ENCODE data around the gene ICE2. TPM values are rescaled to one million over a fixed set of nuclear protein-coding genes. Genes with fewer than 3 reads are reported as not detected.
A peak's percentile ranks its signal among the peaks of the same experiment; 100 is the strongest.
"Not testable (repeated sequence)": the region's sequence is repeated elsewhere in the genome, so short reads cannot be mapped to it uniquely, and the experiment has no call there.

ICE2 gene
- total RNA-seq, 1 donor from 2014 or later: 42.2 TPM

- Mint-ChIP-seq H3K27ac (ENCODE audit: unreplicated experiment) (no peak overlapping the region), H3K4me1 (ENCODE audit: unreplicated experiment) (peaks cover 19% of the 10 kb centered on the region)
- no peak for TF ChIP-seq CTCF (IDR thresholded peaks at IDR 0.05; ENCODE audit: unreplicated experiment)
Observed at GRCh38 chr15:60405399-60405798, 73.5 kb downstream of the ICE2 start.

GRCh38 chr15:60404351-60404750 is 74.6 kb downstream of the ICE2 start:
- not testable (repeated sequence) for DNase-seq (ENCODE audit: low spot score); H3K9me3 Mint-ChIP-seq (ENCODE audit: unreplicated experiment); H3K4me3 Mint-ChIP-seq (ENCODE audit: unreplicated experiment); H3K36me3 Mint-ChIP-seq (ENCODE audit: low read depth, unreplicated experiment); H3K27me3 Mint-ChIP-seq (ENCODE audit: unreplicated experiment); H3K27ac Mint-ChIP-seq (ENCODE audit: unreplicated experiment)
- H3K4me1 Mint-ChIP-seq (ENCODE audit: unreplicated experiment): peaks cover 20% of the 10 kb centered on the region

More at GRCh38 chr15:60405399-60405798, 73.5 kb downstream of the ICE2 start:
- Mint-ChIP-seq H3K36me3 (ENCODE audit: low read depth, unreplicated experiment) (no peaks in the 10 kb centered on the region), H3K27me3 (ENCODE audit: unreplicated experiment) (no peaks in the 10 kb centered on the region), H3K4me3 (ENCODE audit: unreplicated experiment) (no peak overlapping the region), H3K9me3 (ENCODE audit: unreplicated experiment) (no peaks in the 10 kb centered on the region)
- no peak for DNase-seq (ENCODE audit: low spot score)

- Mint-ChIP-seq H3K27me3 (ENCODE audit: unreplicated experiment) (peaks cover 13% of the 10 kb centered on the region), H3K27ac (ENCODE audit: unreplicated experiment) (no peak overlapping the region), H3K9me3 (ENCODE audit: unreplicated experiment) (no peaks in the 10 kb centered on the region), H3K36me3 (ENCODE audit: low read depth, unreplicated experiment) (no peaks in the 10 kb centered on the region), H3K4me1 (ENCODE audit: unreplicated experiment) (peaks cover 29% of the 10 kb centered on the region), H3K4me3 (ENCODE audit: unreplicated experiment) (no peak overlapping the region)
- DNase-seq (ENCODE audit: low spot score): no peak
- no peak for TF ChIP-seq CTCF (IDR thresholded peaks at IDR 0.05; ENCODE audit: unreplicated experiment)
Observed at GRCh38 chr15:60400944-60401343, 78.0 kb downstream of the ICE2 start.

- Mint-ChIP-seq H3K27me3 (ENCODE audit: unreplicated experiment) (peaks cover 13% of the 10 kb centered on the region), H3K27ac (ENCODE audit: unreplicated experiment) (no peak overlapping the region), H3K9me3 (ENCODE audit: unreplicated experiment) (no peaks in the 10 kb centered on the region), H3K4me1 (ENCODE audit: unreplicated experiment) (peaks cover 33% of the 10 kb centered on the region), H3K4me3 (ENCODE audit: unreplicated experiment) (no peak overlapping the region), H3K36me3 (ENCODE audit: low read depth, unreplicated experiment) (no peaks in the 10 kb centered on the region)
- no peak for TF ChIP-seq CTCF (IDR thresholded peaks at IDR 0.05; ENCODE audit: unreplicated experiment)
- DNase-seq (ENCODE audit: low spot score): no peak
Observed at GRCh38 chr15:60399931-60400330, 79.0 kb downstream of the ICE2 start.

- Mint-ChIP-seq H3K27ac (ENCODE audit: unreplicated experiment) (peak overlapping the region; percentile 20), H3K4me1 (ENCODE audit: unreplicated experiment) (peaks cover 38% of the 10 kb centered on the region), H3K27me3 (ENCODE audit: unreplicated experiment) (peaks cover 13% of the 10 kb centered on the region), H3K4me3 (ENCODE audit: unreplicated experiment) (peak overlapping the region; percentile 94), H3K36me3 (ENCODE audit: low read depth, unreplicated experiment) (no peaks in the 10 kb centered on the region), H3K9me3 (ENCODE audit: unreplicated experiment) (no peaks in the 10 kb centered on the region)
- TF ChIP-seq CTCF (IDR thresholded peaks at IDR 0.05; ENCODE audit: unreplicated experiment): no peak
- DNase-seq (ENCODE audit: low spot score): no peak
Observed at GRCh38 chr15:60399246-60399915, 79.6 kb downstream of the ICE2 start.

All from endothelial cell (in vitro differentiated cells).